ENCODE measurements around the gene LCT.

DNA sequence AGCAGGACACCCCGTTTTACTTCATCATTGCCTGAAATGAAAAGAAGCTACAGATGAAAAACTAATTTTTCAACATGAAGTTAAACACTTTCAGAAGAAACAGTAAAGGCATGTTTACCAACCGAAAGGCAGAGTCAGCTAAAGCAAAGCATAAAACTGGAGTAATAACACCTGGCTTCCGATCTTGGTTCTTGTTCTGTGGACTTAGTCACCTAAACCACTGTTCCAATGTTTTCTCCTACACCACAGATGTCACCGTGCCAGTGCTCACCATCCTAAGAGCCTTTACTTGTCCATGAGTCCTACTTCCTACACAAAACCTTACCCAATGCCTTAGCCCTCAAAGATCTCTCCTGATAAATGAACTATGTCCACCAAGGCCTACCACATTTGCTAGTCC lies 25.7 kb upstream of the LCT start:
- TF ChIP-seq, protein P1, sequence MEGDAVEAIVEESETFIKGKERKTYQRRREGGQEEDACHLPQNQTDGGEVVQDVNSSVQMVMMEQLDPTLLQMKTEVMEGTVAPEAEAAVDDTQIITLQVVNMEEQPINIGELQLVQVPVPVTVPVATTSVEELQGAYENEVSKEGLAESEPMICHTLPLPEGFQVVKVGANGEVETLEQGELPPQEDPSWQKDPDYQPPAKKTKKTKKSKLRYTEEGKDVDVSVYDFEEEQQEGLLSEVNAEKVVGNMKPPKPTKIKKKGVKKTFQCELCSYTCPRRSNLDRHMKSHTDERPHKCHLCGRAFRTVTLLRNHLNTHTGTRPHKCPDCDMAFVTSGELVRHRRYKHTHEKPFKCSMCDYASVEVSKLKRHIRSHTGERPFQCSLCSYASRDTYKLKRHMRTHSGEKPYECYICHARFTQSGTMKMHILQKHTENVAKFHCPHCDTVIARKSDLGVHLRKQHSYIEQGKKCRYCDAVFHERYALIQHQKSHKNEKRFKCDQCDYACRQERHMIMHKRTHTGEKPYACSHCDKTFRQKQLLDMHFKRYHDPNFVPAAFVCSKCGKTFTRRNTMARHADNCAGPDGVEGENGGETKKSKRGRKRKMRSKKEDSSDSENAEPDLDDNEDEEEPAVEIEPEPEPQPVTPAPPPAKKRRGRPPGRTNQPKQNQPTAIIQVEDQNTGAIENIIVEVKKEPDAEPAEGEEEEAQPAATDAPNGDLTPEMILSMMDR (IDR thresholded peaks at IDR 0.05), result no peak
- no peak for TF ChIP-seq POLR2A (IDR thresholded peaks at IDR 0.05)
